HEK293T (cell line): ENCODE results near the gene LRRC1.

Experiments
- CTCF ChIA-PET: fragments of 350-600 bp; formaldehyde crosslinking; extraction: SDS; loops from one replicate; lab custom pipeline; 2021; ENCODE audit warnings: antibody characterized with exemption, inconsistent platforms; lab: Yijun Ruan, JAX
- POLR2A ChIA-PET: fragments of 350-600 bp; formaldehyde crosslinking; extraction: SDS; loops from one replicate; lab custom pipeline; 2020; ENCODE audit warnings: antibody characterized with exemption, inconsistent platforms; lab: Yijun Ruan, JAX
- DNase-seq: peaks from one replicate; pipeline ENCODE4 v3.0.0; 2012; ENCODE audit warnings: mixed read lengths; ENCODE audit errors: extremely low spot score
- ARNT ChIP-seq: fragments of 450-650 bp; IDR thresholded peaks from 2 replicates; pipeline ENCODE4 v1.6.1; 2017; ENCODE audit warnings: mild to moderate bottlenecking
- BHLHE40 ChIP-seq: fragments of 450-650 bp; IDR thresholded peaks from 2 replicates; pipeline ENCODE4 v1.6.1; 2016; ENCODE audit warnings: mild to moderate bottlenecking, moderate library complexity, borderline replicate concordance
- CTBP1 ChIP-seq: fragments of 450-650 bp; IDR thresholded peaks from 2 replicates; pipeline ENCODE4 v1.6.1; 2016; ENCODE audit warnings: borderline replicate concordance
- ELF4 ChIP-seq: fragments of 450-650 bp; IDR thresholded peaks from 2 replicates; pipeline ENCODE4 v1.6.1; 2017; ENCODE audit warnings: antibody characterized with exemption
- FOXA1 ChIP-seq: fragments of 450-650 bp; IDR thresholded peaks from 2 replicates; pipeline ENCODE4 v1.6.1; 2016; ENCODE audit warnings: mild to moderate bottlenecking
- FOXK2 ChIP-seq: fragments of 450-650 bp; IDR thresholded peaks from 2 replicates; pipeline ENCODE4 v1.6.1; 2016; ENCODE audit warnings: mild to moderate bottlenecking
- FOXM1 ChIP-seq: fragments of 450-650 bp; IDR thresholded peaks from 2 replicates; pipeline ENCODE4 v1.6.1; 2017; ENCODE audit warnings: mild to moderate bottlenecking, borderline replicate concordance
- HDGF ChIP-seq: fragments of 450-650 bp; IDR thresholded peaks from 2 replicates; pipeline ENCODE4 v1.6.1; 2017; ENCODE audit warnings: antibody characterized with exemption, borderline replicate concordance
- L3MBTL2 ChIP-seq: fragments of 450-650 bp; conservative IDR thresholded peaks from 2 replicates; pipeline ENCODE4 v1.6.1; 2016; ENCODE audit warnings: mild to moderate bottlenecking
- LEF1 ChIP-seq: fragments of 450-650 bp; IDR thresholded peaks from 2 replicates; pipeline ENCODE4 v1.6.1; 2017; ENCODE audit warnings: mild to moderate bottlenecking, borderline replicate concordance
- NFRKB ChIP-seq: fragments of 450-650 bp; IDR thresholded peaks from 2 replicates; pipeline ENCODE4 v1.6.1; 2016; ENCODE audit warnings: mild to moderate bottlenecking, moderate library complexity
- PKNOX1 ChIP-seq: fragments of 450-650 bp; IDR thresholded peaks from 2 replicates; pipeline ENCODE4 v1.6.1; 2016
- SP1 ChIP-seq: fragments of 450-650 bp; IDR thresholded peaks from 2 replicates; pipeline ENCODE4 v1.6.1; 2017
- SUZ12 ChIP-seq: fragments of 450-650 bp; IDR thresholded peaks from 2 replicates; pipeline ENCODE4 v1.6.1; 2016; ENCODE audit warnings: mild to moderate bottlenecking
- TARDBP ChIP-seq: fragments of 450-650 bp; IDR thresholded peaks from 2 replicates; pipeline ENCODE4 v1.6.1; 2016
- ZNF384 ChIP-seq: fragments of 450-650 bp; IDR thresholded peaks from 2 replicates; pipeline ENCODE4 v1.6.1; 2016

LRRC1 gene

GRCh38 chr6:53944543-53944942, 149.7 kb downstream of the LRRC1 start:
- POLR2A ChIA-PET = interaction anchor here (2.1 kb wide), 1 partner anchor 150 kb away, joined by 6 read pairs; the partner anchor contains the start of gene LRRC1
- DNase-seq = no peak
- TF ChIP-seq LEF1 = no peak
- TF ChIP-seq FOXA1 = no peak
- CTCF ChIA-PET = interaction anchor here (0.7 kb wide), 2 partner anchors 11 to 219 kb away, joined by 3 to 5 read pairs; no protein-coding TSS in a partner anchor

- ChIA-PET CTCF (no interaction called here), POLR2A (no interaction called here)
- DNase-seq = no peak
- TF ChIP-seq CTBP1 = no peak
These were observed 151.1 kb downstream of the LRRC1 start for GRCh38 chr6:53945765-53946407.

GRCh38 chr6:53947780-53948179, 153.0 kb downstream of the LRRC1 start:
- no peak for TF ChIP-seq CTBP1
- TF ChIP-seq FOXK2 = no peak
- no peak for TF ChIP-seq SP1
- no peak for TF ChIP-seq HDGF
- TF ChIP-seq TARDBP = no peak
- no peak for TF ChIP-seq FOXA1
- TF ChIP-seq NFRKB = no peak
- no peak for TF ChIP-seq ELF4
- TF ChIP-seq ARNT = no peak
- TF ChIP-seq SUZ12 = no peak
- TF ChIP-seq PKNOX1 = no peak
- no peak for TF ChIP-seq FOXM1
- no peak for TF ChIP-seq BHLHE40
- TF ChIP-seq ZNF384 = no peak
- no peak for TF ChIP-seq L3MBTL2
- TF ChIP-seq LEF1 = no peak
- POLR2A ChIA-PET = no interaction called here
- CTCF ChIA-PET = no interaction called here
- no peak for DNase-seq

GRCh38 chr6:53951383-53951782, 156.6 kb downstream of the LRRC1 start:
- POLR2A ChIA-PET = no interaction called here
- TF ChIP-seq ZNF384 = no peak
- TF ChIP-seq ELF4 = no peak
- TF ChIP-seq BHLHE40 = no peak
- no peak for TF ChIP-seq L3MBTL2
- no peak for TF ChIP-seq TARDBP
- TF ChIP-seq LEF1 = no peak
- TF ChIP-seq FOXA1 = no peak
- TF ChIP-seq CTBP1 = no peak
- TF ChIP-seq HDGF = no peak
- no peak for TF ChIP-seq PKNOX1
- CTCF ChIA-PET = no interaction called here
- DNase-seq = no peak

- peak; percentile 82 for DNase-seq
- ChIA-PET CTCF (interaction anchor here (0.7 to 3.5 kb wide), 17 partner anchors 12 to 788 kb away, joined by 3 to 27 read pairs (median 6); partner anchors contain the start of gene LRRC1), POLR2A (interaction anchor here (0.7 to 1.8 kb wide), 5 partner anchors 160 to 237 kb away, joined by 3 to 15 read pairs (median 4); partner anchors contain the start of gene LRRC1)
- no peak for TF ChIP-seq TARDBP
- TF ChIP-seq FOXM1 = no peak
- TF ChIP-seq FOXK2 = no peak
- TF ChIP-seq HDGF = no peak
- TF ChIP-seq SP1 = no peak
- TF ChIP-seq PKNOX1 = no peak
- TF ChIP-seq LEF1 = no peak
- TF ChIP-seq BHLHE40 = no peak
- TF ChIP-seq FOXA1 = no peak
- no peak for TF ChIP-seq ELF4
- no peak for TF ChIP-seq SUZ12
- TF ChIP-seq ZNF384 = no peak
- TF ChIP-seq ARNT = no peak
- TF ChIP-seq NFRKB = no peak
- no peak for TF ChIP-seq CTBP1
- no peak for TF ChIP-seq L3MBTL2
These were observed 161.4 kb downstream of the LRRC1 start for GRCh38 chr6:53956068-53956711.

- POLR2A ChIA-PET = interaction anchor here (0.8 to 1.8 kb wide), 3 partner anchors 160 to 163 kb away, joined by 3 to 15 read pairs (median 8); partner anchors contain the start of gene LRRC1
- no peak for DNase-seq
- no peak for TF ChIP-seq PKNOX1
- no peak for TF ChIP-seq BHLHE40
- no peak for TF ChIP-seq FOXK2
- TF ChIP-seq HDGF = no peak
- no peak for TF ChIP-seq ELF4
- no peak for TF ChIP-seq LEF1
- no peak for TF ChIP-seq CTBP1
- no peak for TF ChIP-seq FOXA1
- no peak for TF ChIP-seq ARNT
- no peak for TF ChIP-seq L3MBTL2
- TF ChIP-seq NFRKB = no peak
- CTCF ChIA-PET = interaction anchor here (0.7 to 3.5 kb wide), 11 partner anchors 12 to 464 kb away, joined by 3 to 27 read pairs (median 8); partner anchors contain the start of gene LRRC1
These were observed 162.0 kb downstream of the LRRC1 start for GRCh38 chr6:53956804-53957203.
